GM23338 (cell line): ENCODE results near the gene MAPK8IP3. TPM values are rescaled to one million over a fixed set of nuclear protein-coding genes. Genes with fewer than 3 reads are reported as not detected.

Experiments
- ATAC-seq: fragments of 200-7000 bp; cut with Tn5 transposase; 3 replicates; pipeline ENCODE4 v1.9.1; 2020
- DNase-seq: peaks from one replicate; pipeline ENCODE4 v3.0.0-alpha.2; 2015; ENCODE audit warnings: low spot score
- H2AFZ ChIP-seq: fragments of 200-600 bp; sonication (generic); 2 replicates; pipeline ENCODE4 v1.8.0; 2016; ENCODE audit warnings: antibody characterized with exemption, mild to moderate bottlenecking, moderate library complexity
- H3F3A ChIP-seq: fragments of 200-600 bp; sonication (generic); replicated peaks from 2 replicates; pipeline ENCODE4 v1.8.0; 2017; ENCODE audit warnings: antibody characterized with exemption, mixed run types, low read depth
- H3K27ac ChIP-seq: fragments of 200-600 bp; sonication (generic); 2 replicates; pipeline ENCODE4 v1.6.1; 2016; ENCODE audit warnings: low read depth
- H3K27me3 ChIP-seq: fragments of 200-600 bp; sonication (generic); 2 replicates; pipeline ENCODE4 v1.8.0; 2016; ENCODE audit warnings: mild to moderate bottlenecking, mixed run types, moderate library complexity; ENCODE audit not compliant: insufficient read depth
- H3K36me3 ChIP-seq: fragments of 200-600 bp; sonication (generic); 2 replicates; pipeline ENCODE4 v1.8.0; 2016; ENCODE audit warnings: mild to moderate bottlenecking; ENCODE audit not compliant: insufficient read depth
- H3K4me1 ChIP-seq: fragments of 200-600 bp; sonication (generic); 2 replicates; pipeline ENCODE4 v1.8.0; 2016; ENCODE audit warnings: mild to moderate bottlenecking, moderate library complexity; ENCODE audit not compliant: insufficient read depth
- H3K4me2 ChIP-seq: fragments of 200-600 bp; sonication (generic); 2 replicates; pipeline ENCODE4 v1.7.1; 2017; ENCODE audit warnings: mixed run types
- H3K4me3 ChIP-seq: fragments of 200-600 bp; sonication (generic); 2 replicates; pipeline ENCODE4 v1.6.1; 2016; ENCODE audit warnings: mixed run types
- H3K79me2 ChIP-seq: fragments of 200-600 bp; sonication (generic); replicated peaks from 2 replicates; pipeline ENCODE4 v1.8.0; 2017; ENCODE audit warnings: mild to moderate bottlenecking; ENCODE audit not compliant: insufficient read depth
- H3K9me2 ChIP-seq: fragments of 200-600 bp; sonication (generic); 2 replicates; pipeline ENCODE4 v1.8.0; 2017; ENCODE audit not compliant: insufficient read depth
- H4K20me1 ChIP-seq: fragments of 200-600 bp; sonication (generic); replicated peaks from 2 replicates; pipeline ENCODE4 v1.8.0; 2017; ENCODE audit warnings: mild to moderate bottlenecking; ENCODE audit not compliant: insufficient read depth
- H3K27ac Mint-ChIP-seq: 2 replicates; pipeline ENCODE4 v1.8.0; 2020; ENCODE audit warnings: inconsistent platforms, mild to moderate bottlenecking, moderate library complexity, mixed read lengths
- H3K27me3 Mint-ChIP-seq: 3 replicates; pipeline ENCODE4 v1.8.0; 2022; ENCODE audit warnings: low read depth, mild to moderate bottlenecking, moderate library complexity, mixed read lengths, inconsistent platforms; ENCODE audit not compliant: insufficient read depth, poor library complexity
- H3K36me3 Mint-ChIP-seq: 3 replicates; pipeline ENCODE4 v1.8.0; 2021; ENCODE audit warnings: low read depth, mild to moderate bottlenecking, inconsistent platforms, moderate library complexity, mixed read lengths
- H3K4me1 Mint-ChIP-seq: 3 replicates; pipeline ENCODE4 v1.8.0; 2020; ENCODE audit warnings: mild to moderate bottlenecking, inconsistent platforms, mixed read lengths
- H3K4me3 Mint-ChIP-seq: 3 replicates; pipeline ENCODE4 v1.8.0; 2021; ENCODE audit warnings: moderate library complexity, mild to moderate bottlenecking, inconsistent platforms, mixed read lengths
- H3K9me3 Mint-ChIP-seq: 3 replicates; pipeline ENCODE4 v1.8.0; 2020; ENCODE audit warnings: moderate library complexity, mild to moderate bottlenecking, inconsistent platforms, mixed read lengths
- EZH2 ChIP-seq: fragments of 200-600 bp; sonication (generic); IDR thresholded peaks from one replicate; pipeline ENCODE4 v1.8.0; 2017; ENCODE audit warnings: antibody characterized with exemption, mild to moderate bottlenecking, low read depth; ENCODE audit not compliant: unreplicated experiment
- POLR2AphosphoS5 ChIP-seq: IDR thresholded peaks from 2 replicates; pipeline ENCODE4 v1.6.1; 2016; ENCODE audit warnings: antibody characterized with exemption, low read depth
- STAT1 ChIP-seq: IDR thresholded peaks from one replicate; pipeline ENCODE4 v1.6.1; 2016; ENCODE audit warnings: antibody characterized with exemption; ENCODE audit not compliant: unreplicated experiment
- ZNF114 ChIP-seq: fragments of 250-450 bp; sonication (Bioruptor Pico); IDR thresholded peaks from 2 replicates; pipeline ENCODE4 v1.5.0; 2020; ENCODE audit warnings: mild to moderate bottlenecking, moderate library complexity
- polyA plus RNA-seq: library from polyadenylated mRNA; unstranded; fragments of >200 nt; fragmentation: Nextera tagmentation; extraction: Ambion mirVana; gene quantifications from 2 replicates; pipeline ENCODE4 v1.2.1, GENCODE V29; 2016
- total RNA-seq: library from RNA; depleted of rRNA; stranded (reverse); fragments of >200 nt; shearing (Covaris generic); gene quantifications from 2 replicates; pipeline ENCODE4 v1.2.3, GENCODE V29; 2014
- TF ChIP-seq, protein P1 (sequence below): fragments of 250-450 bp; sonication (Bioruptor Pico); IDR thresholded peaks from 2 replicates; pipeline ENCODE4 v1.5.0; 2020; ENCODE audit warnings: mild to moderate bottlenecking, moderate library complexity
- TF ChIP-seq, protein P2 (sequence below), 2 experiments: fragments of 200-600 bp in 1 of 2; sonication (generic) in 1 of 2; conservative IDR thresholded peaks; 2 replicates each; pipeline versions ENCODE4 v1.5.1 to v1.6.1; 2016 to 2017; ENCODE audit warnings: antibody characterized with exemption in 2 of 2, low read depth in 2 of 2, mild to moderate bottlenecking in 2 of 2, moderate library complexity in 1 of 2
- TF ChIP-seq, protein P3 (sequence below): IDR thresholded peaks from 2 replicates; pipeline ENCODE4 v1.6.1; 2016; ENCODE audit warnings: antibody characterized with exemption

Gene MAPK8IP3
- total and polyA plus RNA-seq, 2 experiments from 2014 or later, result 11.3 to 58.4 TPM

DNA sequence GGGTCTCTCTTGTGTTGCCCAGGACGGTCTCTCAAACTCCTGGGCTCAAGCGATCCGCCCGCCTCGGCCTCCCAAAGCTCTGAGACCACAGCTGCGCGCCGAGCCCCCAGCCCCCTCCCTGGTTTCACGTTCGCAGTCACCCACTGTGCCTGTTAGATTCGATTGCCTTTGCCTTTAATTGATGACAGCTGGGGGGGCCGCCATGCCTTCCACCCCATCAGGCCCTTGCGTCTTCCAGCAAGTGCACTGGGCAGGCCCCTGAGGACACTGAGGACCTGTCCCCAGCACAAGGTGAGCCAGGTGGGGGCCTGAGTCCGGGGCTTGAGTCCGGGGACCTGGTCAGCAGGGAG is 84.2 kb downstream of the MAPK8IP3 start (continued):
- TF ChIP-seq, protein P1, sequence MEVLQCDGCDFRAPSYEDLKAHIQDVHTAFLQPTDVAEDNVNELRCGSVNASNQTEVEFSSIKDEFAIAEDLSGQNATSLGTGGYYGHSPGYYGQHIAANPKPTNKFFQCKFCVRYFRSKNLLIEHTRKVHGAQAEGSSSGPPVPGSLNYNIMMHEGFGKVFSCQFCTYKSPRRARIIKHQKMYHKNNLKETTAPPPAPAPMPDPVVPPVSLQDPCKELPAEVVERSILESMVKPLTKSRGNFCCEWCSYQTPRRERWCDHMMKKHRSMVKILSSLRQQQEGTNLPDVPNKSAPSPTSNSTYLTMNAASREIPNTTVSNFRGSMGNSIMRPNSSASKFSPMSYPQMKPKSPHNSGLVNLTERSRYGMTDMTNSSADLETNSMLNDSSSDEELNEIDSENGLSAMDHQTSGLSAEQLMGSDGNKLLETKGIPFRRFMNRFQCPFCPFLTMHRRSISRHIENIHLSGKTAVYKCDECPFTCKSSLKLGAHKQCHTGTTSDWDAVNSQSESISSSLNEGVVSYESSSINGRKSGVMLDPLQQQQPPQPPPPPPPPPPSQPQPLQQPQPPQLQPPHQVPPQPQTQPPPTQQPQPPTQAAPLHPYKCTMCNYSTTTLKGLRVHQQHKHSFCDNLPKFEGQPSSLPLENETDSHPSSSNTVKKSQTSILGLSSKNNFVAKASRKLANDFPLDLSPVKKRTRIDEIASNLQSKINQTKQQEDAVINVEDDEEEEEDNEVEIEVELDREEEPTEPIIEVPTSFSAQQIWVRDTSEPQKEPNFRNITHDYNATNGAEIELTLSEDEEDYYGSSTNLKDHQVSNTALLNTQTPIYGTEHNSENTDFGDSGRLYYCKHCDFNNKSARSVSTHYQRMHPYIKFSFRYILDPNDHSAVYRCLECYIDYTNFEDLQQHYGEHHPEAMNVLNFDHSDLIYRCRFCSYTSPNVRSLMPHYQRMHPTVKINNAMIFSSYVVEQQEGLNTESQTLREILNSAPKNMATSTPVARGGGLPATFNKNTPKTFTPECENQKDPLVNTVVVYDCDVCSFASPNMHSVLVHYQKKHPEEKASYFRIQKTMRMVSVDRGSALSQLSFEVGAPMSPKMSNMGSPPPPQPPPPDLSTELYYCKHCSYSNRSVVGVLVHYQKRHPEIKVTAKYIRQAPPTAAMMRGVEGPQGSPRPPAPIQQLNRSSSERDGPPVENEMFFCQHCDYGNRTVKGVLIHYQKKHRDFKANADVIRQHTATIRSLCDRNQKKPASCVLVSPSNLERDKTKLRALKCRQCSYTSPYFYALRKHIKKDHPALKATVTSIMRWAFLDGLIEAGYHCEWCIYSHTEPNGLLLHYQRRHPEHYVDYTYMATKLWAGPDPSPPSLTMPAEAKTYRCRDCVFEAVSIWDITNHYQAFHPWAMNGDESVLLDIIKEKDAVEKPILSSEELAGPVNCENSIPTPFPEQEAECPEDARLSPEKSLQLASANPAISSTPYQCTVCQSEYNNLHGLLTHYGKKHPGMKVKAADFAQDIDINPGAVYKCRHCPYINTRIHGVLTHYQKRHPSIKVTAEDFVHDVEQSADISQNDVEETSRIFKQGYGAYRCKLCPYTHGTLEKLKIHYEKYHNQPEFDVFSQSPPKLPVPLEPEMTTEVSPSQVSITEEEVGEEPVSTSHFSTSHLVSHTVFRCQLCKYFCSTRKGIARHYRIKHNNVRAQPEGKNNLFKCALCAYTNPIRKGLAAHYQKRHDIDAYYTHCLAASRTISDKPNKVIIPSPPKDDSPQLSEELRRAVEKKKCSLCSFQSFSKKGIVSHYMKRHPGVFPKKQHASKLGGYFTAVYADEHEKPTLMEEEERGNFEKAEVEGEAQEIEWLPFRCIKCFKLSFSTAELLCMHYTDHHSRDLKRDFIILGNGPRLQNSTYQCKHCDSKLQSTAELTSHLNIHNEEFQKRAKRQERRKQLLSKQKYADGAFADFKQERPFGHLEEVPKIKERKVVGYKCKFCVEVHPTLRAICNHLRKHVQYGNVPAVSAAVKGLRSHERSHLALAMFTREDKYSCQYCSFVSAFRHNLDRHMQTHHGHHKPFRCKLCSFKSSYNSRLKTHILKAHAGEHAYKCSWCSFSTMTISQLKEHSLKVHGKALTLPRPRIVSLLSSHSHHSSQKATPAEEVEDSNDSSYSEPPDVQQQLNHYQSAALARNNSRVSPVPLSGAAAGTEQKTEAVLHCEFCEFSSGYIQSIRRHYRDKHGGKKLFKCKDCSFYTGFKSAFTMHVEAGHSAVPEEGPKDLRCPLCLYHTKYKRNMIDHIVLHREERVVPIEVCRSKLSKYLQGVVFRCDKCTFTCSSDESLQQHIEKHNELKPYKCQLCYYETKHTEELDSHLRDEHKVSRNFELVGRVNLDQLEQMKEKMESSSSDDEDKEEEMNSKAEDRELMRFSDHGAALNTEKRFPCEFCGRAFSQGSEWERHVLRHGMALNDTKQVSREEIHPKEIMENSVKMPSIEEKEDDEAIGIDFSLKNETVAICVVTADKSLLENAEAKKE, result no peak
- TF ChIP-seq POLR2AphosphoS5 (no peak), STAT1 (no peak)
- TF ChIP-seq, protein P2, sequence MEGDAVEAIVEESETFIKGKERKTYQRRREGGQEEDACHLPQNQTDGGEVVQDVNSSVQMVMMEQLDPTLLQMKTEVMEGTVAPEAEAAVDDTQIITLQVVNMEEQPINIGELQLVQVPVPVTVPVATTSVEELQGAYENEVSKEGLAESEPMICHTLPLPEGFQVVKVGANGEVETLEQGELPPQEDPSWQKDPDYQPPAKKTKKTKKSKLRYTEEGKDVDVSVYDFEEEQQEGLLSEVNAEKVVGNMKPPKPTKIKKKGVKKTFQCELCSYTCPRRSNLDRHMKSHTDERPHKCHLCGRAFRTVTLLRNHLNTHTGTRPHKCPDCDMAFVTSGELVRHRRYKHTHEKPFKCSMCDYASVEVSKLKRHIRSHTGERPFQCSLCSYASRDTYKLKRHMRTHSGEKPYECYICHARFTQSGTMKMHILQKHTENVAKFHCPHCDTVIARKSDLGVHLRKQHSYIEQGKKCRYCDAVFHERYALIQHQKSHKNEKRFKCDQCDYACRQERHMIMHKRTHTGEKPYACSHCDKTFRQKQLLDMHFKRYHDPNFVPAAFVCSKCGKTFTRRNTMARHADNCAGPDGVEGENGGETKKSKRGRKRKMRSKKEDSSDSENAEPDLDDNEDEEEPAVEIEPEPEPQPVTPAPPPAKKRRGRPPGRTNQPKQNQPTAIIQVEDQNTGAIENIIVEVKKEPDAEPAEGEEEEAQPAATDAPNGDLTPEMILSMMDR (conservative IDR thresholded peaks at IDR 0.05; ENCODE audit: low read depth in 2 of 2), result no peak

DNA sequence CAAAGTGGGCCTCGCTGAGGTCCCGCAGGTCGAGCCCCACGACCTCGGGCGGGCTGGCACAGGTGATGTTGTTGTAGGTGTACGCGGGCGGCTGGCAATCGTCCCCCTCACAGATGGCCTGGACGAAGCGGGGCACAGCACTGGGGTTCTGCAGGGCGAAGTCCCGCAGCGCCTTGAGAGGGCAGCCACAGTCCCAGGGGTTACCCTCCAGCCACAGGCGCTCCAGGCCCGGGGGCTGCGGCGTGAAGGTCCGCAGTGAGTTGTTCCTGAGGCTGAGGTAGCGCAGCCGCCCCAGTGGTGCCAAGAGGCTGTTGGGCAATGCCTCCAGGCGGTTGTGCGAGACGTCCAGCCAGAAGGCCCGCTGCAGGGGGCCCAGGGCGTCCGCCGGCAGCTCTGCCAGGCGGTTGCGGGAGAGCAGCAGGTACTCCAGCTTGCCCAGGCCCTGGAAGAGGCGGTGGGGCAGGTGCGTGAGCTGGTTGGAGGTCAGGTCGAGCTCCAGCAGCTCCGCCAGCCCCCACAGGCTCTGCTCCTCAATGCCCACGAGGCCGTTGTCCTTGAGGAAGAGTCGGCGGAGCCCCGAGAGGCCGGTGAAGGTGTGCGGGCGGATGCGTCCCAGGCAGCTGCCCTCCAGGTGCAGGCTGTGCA is 84.7 kb downstream of the MAPK8IP3 start:
- H2AFZ ChIP-seq, result no peak overlapping the region
- H3K27me3 Mint-ChIP-seq, result peaks cover 1% of the 10 kb centered on the region
- no peaks in the 10 kb centered on the region for H3F3A ChIP-seq
- no peak overlapping the region for H3K4me2 ChIP-seq
- no peaks in the 10 kb centered on the region for H3K4me1 ChIP-seq
- no peaks in the 10 kb centered on the region for H3K36me3 ChIP-seq
- H3K9me2 ChIP-seq, result no peaks in the 10 kb centered on the region
- peaks cover 2% of the 10 kb centered on the region; the same call in 1 of the 3 replicates for H3K9me3 Mint-ChIP-seq
- ATAC-seq, result no peak
- no peak overlapping the region for H3K4me3 ChIP-seq
- H3K4me3 Mint-ChIP-seq, result no peak overlapping the region
- DNase-seq, result no peak
- 0 out of 2 replicates have a peak, but pooled peaks cover under 1% of the 10 kb centered on the region for H4K20me1 ChIP-seq
- no peak overlapping the region for H3K27ac Mint-ChIP-seq
- H3K27me3 ChIP-seq, result no peaks in the 10 kb centered on the region
- H3K4me1 Mint-ChIP-seq, result no peaks in the 10 kb centered on the region
- peaks cover 8% of the 10 kb centered on the region for H3K79me2 ChIP-seq
- no peak overlapping the region for H3K27ac ChIP-seq
- H3K36me3 Mint-ChIP-seq, result peaks cover 5% of the 10 kb centered on the region; the same call in 1 of the 3 replicates
- no peak for TF ChIP-seq EZH2
- no peak for TF ChIP-seq ZNF114 (CRISPR knock-in tag)
- TF ChIP-seq, protein P3, sequence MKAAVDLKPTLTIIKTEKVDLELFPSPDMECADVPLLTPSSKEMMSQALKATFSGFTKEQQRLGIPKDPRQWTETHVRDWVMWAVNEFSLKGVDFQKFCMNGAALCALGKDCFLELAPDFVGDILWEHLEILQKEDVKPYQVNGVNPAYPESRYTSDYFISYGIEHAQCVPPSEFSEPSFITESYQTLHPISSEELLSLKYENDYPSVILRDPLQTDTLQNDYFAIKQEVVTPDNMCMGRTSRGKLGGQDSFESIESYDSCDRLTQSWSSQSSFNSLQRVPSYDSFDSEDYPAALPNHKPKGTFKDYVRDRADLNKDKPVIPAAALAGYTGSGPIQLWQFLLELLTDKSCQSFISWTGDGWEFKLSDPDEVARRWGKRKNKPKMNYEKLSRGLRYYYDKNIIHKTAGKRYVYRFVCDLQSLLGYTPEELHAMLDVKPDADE, result no peak
- no peak for TF ChIP-seq STAT1
- TF ChIP-seq, protein P2 (conservative IDR thresholded peaks at IDR 0.05; ENCODE audit: low read depth in 2 of 2), result no peak
